ENCODE results near the gene EIPR1. TPM values are rescaled to one million over a fixed set of nuclear protein-coding genes. Genes with fewer than 3 reads are reported as not detected.

EIPR1 gene
- total and polyA plus RNA-seq, 2 experiments from 2014 or later = 17.4 to 46.3 TPM

- TF ChIP-seq, protein P1, sequence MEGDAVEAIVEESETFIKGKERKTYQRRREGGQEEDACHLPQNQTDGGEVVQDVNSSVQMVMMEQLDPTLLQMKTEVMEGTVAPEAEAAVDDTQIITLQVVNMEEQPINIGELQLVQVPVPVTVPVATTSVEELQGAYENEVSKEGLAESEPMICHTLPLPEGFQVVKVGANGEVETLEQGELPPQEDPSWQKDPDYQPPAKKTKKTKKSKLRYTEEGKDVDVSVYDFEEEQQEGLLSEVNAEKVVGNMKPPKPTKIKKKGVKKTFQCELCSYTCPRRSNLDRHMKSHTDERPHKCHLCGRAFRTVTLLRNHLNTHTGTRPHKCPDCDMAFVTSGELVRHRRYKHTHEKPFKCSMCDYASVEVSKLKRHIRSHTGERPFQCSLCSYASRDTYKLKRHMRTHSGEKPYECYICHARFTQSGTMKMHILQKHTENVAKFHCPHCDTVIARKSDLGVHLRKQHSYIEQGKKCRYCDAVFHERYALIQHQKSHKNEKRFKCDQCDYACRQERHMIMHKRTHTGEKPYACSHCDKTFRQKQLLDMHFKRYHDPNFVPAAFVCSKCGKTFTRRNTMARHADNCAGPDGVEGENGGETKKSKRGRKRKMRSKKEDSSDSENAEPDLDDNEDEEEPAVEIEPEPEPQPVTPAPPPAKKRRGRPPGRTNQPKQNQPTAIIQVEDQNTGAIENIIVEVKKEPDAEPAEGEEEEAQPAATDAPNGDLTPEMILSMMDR (conservative IDR thresholded peaks at IDR 0.05; ENCODE audit: low read depth in 2 of 2) = no peak
These were observed 209.3 kb downstream of the EIPR1 start (continued) for GRCh38 chr2:3168230-3168891.

DNA sequence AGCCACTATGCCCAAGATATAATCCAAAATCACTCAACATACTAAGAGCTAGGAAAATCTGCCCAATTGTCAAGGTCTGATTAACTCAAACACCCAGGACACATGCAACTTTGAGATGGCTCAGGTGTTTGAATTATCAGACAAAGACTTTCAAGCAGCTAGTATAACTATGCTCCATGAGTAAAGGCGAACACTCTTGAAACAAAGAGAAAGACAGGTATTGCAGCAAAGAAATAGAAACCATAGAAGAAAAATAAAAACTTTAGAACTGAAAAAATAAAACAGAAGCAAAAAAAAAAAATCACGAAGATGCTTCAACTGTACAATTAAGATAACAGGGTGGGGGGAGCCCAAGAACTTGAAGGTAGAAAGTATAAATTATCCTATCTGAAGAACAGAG, 214.2 kb downstream of the EIPR1 start:
- Histone ChIP-seq H4K20me1 (replicated peaks; ENCODE audit: insufficient read depth) (no peaks in the 10 kb centered on the region), H3K27me3 (ENCODE audit: insufficient read depth) (no peaks in the 10 kb centered on the region), H3K79me2 (replicated peaks; ENCODE audit: insufficient read depth) (no peaks in the 10 kb centered on the region), H2AFZ (no peak overlapping the region), H3K9me2 (ENCODE audit: insufficient read depth) (no peaks in the 10 kb centered on the region), H3K4me1 (ENCODE audit: insufficient read depth) (no peaks in the 10 kb centered on the region), H3K4me2 (no peak overlapping the region), H3F3A (replicated peaks; ENCODE audit: low read depth) (no peaks in the 10 kb centered on the region), H3K4me3 (no peak overlapping the region), H3K27ac (ENCODE audit: low read depth) (no peak overlapping the region), H3K36me3 (ENCODE audit: insufficient read depth) (no peaks in the 10 kb centered on the region)
- Mint-ChIP-seq H3K4me3 (no peak overlapping the region), H3K27ac (no peak overlapping the region), H3K27me3 (ENCODE audit: insufficient read depth, low read depth, poor library complexity) (peaks cover 8% of the 10 kb centered on the region), H3K36me3 (ENCODE audit: low read depth) (peaks cover 35% of the 10 kb centered on the region; the same call in 2 of the 3 replicates), H3K9me3 (peaks cover 43% of the 10 kb centered on the region), H3K4me1 (peaks cover 4% of the 10 kb centered on the region; the same call in 2 of the 3 replicates)
- TF ChIP-seq, protein P1 (conservative IDR thresholded peaks at IDR 0.05; ENCODE audit: low read depth in 2 of 2) = no peak
- TF ChIP-seq, protein P2, sequence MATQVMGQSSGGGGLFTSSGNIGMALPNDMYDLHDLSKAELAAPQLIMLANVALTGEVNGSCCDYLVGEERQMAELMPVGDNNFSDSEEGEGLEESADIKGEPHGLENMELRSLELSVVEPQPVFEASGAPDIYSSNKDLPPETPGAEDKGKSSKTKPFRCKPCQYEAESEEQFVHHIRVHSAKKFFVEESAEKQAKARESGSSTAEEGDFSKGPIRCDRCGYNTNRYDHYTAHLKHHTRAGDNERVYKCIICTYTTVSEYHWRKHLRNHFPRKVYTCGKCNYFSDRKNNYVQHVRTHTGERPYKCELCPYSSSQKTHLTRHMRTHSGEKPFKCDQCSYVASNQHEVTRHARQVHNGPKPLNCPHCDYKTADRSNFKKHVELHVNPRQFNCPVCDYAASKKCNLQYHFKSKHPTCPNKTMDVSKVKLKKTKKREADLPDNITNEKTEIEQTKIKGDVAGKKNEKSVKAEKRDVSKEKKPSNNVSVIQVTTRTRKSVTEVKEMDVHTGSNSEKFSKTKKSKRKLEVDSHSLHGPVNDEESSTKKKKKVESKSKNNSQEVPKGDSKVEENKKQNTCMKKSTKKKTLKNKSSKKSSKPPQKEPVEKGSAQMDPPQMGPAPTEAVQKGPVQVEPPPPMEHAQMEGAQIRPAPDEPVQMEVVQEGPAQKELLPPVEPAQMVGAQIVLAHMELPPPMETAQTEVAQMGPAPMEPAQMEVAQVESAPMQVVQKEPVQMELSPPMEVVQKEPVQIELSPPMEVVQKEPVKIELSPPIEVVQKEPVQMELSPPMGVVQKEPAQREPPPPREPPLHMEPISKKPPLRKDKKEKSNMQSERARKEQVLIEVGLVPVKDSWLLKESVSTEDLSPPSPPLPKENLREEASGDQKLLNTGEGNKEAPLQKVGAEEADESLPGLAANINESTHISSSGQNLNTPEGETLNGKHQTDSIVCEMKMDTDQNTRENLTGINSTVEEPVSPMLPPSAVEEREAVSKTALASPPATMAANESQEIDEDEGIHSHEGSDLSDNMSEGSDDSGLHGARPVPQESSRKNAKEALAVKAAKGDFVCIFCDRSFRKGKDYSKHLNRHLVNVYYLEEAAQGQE (IDR thresholded peaks at IDR 0.05; ENCODE audit: unreplicated experiment) = no peak
- TF ChIP-seq POLR2AphosphoS5 (IDR thresholded peaks at IDR 0.05; ENCODE audit: low read depth) (no peak), EZH2phosphoT487 (IDR thresholded peaks at IDR 0.05; ENCODE audit: unreplicated experiment) (no peak), ZNF331 (CRISPR knock-in tag; IDR thresholded peaks at IDR 0.05; ENCODE audit: low read depth) (no peak), NANOG (IDR thresholded peaks at IDR 0.05; ENCODE audit: borderline replicate concordance) (no peak), EZH2 (IDR thresholded peaks at IDR 0.05; ENCODE audit: low read depth, unreplicated experiment) (no peak), JUNB (IDR thresholded peaks at IDR 0.05; ENCODE audit: unreplicated experiment) (no peak)
- TF ChIP-seq, protein P3, sequence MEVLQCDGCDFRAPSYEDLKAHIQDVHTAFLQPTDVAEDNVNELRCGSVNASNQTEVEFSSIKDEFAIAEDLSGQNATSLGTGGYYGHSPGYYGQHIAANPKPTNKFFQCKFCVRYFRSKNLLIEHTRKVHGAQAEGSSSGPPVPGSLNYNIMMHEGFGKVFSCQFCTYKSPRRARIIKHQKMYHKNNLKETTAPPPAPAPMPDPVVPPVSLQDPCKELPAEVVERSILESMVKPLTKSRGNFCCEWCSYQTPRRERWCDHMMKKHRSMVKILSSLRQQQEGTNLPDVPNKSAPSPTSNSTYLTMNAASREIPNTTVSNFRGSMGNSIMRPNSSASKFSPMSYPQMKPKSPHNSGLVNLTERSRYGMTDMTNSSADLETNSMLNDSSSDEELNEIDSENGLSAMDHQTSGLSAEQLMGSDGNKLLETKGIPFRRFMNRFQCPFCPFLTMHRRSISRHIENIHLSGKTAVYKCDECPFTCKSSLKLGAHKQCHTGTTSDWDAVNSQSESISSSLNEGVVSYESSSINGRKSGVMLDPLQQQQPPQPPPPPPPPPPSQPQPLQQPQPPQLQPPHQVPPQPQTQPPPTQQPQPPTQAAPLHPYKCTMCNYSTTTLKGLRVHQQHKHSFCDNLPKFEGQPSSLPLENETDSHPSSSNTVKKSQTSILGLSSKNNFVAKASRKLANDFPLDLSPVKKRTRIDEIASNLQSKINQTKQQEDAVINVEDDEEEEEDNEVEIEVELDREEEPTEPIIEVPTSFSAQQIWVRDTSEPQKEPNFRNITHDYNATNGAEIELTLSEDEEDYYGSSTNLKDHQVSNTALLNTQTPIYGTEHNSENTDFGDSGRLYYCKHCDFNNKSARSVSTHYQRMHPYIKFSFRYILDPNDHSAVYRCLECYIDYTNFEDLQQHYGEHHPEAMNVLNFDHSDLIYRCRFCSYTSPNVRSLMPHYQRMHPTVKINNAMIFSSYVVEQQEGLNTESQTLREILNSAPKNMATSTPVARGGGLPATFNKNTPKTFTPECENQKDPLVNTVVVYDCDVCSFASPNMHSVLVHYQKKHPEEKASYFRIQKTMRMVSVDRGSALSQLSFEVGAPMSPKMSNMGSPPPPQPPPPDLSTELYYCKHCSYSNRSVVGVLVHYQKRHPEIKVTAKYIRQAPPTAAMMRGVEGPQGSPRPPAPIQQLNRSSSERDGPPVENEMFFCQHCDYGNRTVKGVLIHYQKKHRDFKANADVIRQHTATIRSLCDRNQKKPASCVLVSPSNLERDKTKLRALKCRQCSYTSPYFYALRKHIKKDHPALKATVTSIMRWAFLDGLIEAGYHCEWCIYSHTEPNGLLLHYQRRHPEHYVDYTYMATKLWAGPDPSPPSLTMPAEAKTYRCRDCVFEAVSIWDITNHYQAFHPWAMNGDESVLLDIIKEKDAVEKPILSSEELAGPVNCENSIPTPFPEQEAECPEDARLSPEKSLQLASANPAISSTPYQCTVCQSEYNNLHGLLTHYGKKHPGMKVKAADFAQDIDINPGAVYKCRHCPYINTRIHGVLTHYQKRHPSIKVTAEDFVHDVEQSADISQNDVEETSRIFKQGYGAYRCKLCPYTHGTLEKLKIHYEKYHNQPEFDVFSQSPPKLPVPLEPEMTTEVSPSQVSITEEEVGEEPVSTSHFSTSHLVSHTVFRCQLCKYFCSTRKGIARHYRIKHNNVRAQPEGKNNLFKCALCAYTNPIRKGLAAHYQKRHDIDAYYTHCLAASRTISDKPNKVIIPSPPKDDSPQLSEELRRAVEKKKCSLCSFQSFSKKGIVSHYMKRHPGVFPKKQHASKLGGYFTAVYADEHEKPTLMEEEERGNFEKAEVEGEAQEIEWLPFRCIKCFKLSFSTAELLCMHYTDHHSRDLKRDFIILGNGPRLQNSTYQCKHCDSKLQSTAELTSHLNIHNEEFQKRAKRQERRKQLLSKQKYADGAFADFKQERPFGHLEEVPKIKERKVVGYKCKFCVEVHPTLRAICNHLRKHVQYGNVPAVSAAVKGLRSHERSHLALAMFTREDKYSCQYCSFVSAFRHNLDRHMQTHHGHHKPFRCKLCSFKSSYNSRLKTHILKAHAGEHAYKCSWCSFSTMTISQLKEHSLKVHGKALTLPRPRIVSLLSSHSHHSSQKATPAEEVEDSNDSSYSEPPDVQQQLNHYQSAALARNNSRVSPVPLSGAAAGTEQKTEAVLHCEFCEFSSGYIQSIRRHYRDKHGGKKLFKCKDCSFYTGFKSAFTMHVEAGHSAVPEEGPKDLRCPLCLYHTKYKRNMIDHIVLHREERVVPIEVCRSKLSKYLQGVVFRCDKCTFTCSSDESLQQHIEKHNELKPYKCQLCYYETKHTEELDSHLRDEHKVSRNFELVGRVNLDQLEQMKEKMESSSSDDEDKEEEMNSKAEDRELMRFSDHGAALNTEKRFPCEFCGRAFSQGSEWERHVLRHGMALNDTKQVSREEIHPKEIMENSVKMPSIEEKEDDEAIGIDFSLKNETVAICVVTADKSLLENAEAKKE (CRISPR knock-in tag; IDR thresholded peaks at IDR 0.05) = no peak
- DNase-seq (ENCODE audit: low spot score) (no peak), ATAC-seq (no peak)
